GM12873 (cell line): ENCODE data around the gene FOXC1.

Experiments used
- CTCF ChIP-seq: IDR thresholded peaks from 2 replicates; pipeline ENCODE4 v1.5.1; 2012; ENCODE audit warnings: low read depth, mild to moderate bottlenecking, moderate library complexity, low read length, control low read depth; ENCODE audit not compliant: insufficient read depth; ENCODE audit errors: missing control alignments

FOXC1 gene

GRCh38 chr6:1619673-1620503 lies 10.2 kb downstream of the FOXC1 start:
- TF ChIP-seq CTCF = no peak

GRCh38 chr6:1620504-1621069 lies 10.9 kb downstream of the FOXC1 start:
- no peak for TF ChIP-seq CTCF

- TF ChIP-seq CTCF = no peak
Observed at GRCh38 chr6:1621070-1621701, 11.5 kb downstream of the FOXC1 start.

DNA sequence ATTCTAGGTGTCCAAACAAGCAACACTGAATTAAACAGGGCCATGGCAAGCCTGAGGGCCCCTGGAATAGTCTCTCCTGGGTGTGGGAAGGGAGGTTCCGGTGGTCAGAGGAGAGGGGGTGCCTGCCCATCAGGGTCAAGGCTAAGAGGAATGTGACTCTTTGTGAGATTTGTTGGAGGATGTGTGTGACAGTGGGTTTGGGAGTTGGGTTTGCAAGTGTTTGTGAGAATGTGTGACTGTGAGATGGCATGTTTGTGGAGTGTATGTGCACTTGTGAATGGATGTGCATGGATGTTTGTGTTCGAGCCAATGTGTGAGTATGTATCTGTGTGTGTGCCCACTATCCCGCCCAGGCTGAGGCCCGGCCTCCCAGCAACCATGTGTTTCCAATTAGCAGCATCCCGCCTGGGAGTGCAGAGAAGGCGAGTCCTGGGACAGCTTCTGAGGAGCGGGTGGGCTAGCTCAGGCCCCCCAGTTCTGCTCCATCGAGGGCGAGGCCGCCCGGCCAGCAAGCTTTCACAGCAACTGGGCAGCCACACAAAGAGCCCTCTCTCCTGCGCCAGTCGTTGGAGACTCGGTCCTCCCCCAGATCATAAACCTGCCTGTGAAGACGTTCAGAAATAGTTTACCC lies 12.6 kb downstream of the FOXC1 start:
- TF ChIP-seq CTCF = no peak

- no peak for TF ChIP-seq CTCF
Observed at GRCh38 chr6:1622851-1623768, 13.4 kb downstream of the FOXC1 start.

DNA sequence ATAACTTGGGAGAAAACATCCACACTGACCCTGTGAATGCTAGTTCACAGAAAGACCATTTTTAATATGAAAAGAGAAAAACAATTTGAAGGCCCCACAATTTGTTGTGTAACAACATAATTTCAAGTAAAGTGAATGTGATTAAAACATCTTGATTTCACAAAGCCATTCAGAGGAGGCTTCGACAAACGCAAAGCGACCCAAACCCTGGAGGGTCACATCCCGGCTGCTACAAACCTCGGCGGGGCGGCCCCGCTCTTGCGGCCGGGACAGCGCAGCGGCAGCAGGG lies 14.0 kb downstream of the FOXC1 start:
- no peak for TF ChIP-seq CTCF
